ENCODE measurements around the gene ADAT1.
A peak's percentile ranks its signal among the peaks of the same experiment; 100 is the strongest.

The ADAT1 gene

GRCh38 chr16:75566040-75566757, 56.9 kb downstream of the ADAT1 start, which contains the start of gene GABARAPL2:
GABARAPL2 (plus strand) TSS chr16:75566379; CDS start chr16:75566487, 108 bp downstream.
- no peak for TF ChIP-seq ZFX (IDR thresholded peaks at IDR 0.05; ENCODE audit: borderline replicate concordance)
- TF ChIP-seq CTCF (IDR thresholded peaks at IDR 0.05), result no peak
- peak within 1 kb of the TSS; percentile 41 for H3K27ac ChIP-seq

GRCh38 chr16:75565640-75566039, 57.4 kb downstream of the ADAT1 start:
- peak overlapping the region; percentile 41 for H3K27ac ChIP-seq
- TF ChIP-seq ZFX (IDR thresholded peaks at IDR 0.05; ENCODE audit: borderline replicate concordance), result no peak
- no peak for TF ChIP-seq CTCF (IDR thresholded peaks at IDR 0.05)

GRCh38 chr16:75559564-75560372, 63.3 kb downstream of the ADAT1 start:
- peak overlapping the region; percentile 66 for H3K27ac ChIP-seq
- TF ChIP-seq CTCF (IDR thresholded peaks at IDR 0.05) (no peak), ZFX (IDR thresholded peaks at IDR 0.05; ENCODE audit: borderline replicate concordance) (no peak)

DNA sequence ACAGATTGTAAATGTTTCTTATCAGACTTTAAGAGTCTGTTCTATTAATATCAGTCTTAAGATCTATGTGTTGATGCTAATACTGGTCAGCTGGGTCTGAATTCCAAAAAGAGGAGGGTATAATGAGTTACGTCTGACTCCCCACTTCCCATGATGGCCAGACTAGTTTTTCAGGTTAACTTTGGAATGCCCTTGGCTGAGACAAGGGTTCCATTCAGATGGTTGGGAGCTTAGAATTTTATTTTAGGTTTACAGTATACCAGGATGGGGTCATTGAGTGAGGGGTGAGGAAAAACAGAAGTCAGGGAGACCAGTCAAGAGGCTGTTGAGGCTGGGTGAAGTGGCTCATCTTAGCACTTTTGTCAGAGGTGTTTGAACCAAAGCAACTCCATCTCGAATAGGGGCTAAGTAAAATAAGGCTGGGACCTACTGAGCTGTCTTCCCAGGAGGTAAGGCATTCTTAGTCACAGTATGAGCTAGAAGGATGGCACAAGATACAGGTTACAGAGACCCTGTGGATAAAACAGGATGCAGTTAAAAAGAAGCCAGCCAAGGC, 64.2 kb downstream of the ADAT1 start:
- no peak overlapping the region; the same call in 1 of the 2 replicates for H3K27ac ChIP-seq
- TF ChIP-seq ZFX (IDR thresholded peaks at IDR 0.05; ENCODE audit: borderline replicate concordance) (no peak), CTCF (IDR thresholded peaks at IDR 0.05) (no peak)

GRCh38 chr16:75556431-75556950, 66.6 kb downstream of the ADAT1 start:
- TF ChIP-seq ZFX (IDR thresholded peaks at IDR 0.05; ENCODE audit: borderline replicate concordance), result no peak
- TF ChIP-seq CTCF (IDR thresholded peaks at IDR 0.05), result no peak
- H3K27ac ChIP-seq, result peak overlapping the region; percentile 86

DNA sequence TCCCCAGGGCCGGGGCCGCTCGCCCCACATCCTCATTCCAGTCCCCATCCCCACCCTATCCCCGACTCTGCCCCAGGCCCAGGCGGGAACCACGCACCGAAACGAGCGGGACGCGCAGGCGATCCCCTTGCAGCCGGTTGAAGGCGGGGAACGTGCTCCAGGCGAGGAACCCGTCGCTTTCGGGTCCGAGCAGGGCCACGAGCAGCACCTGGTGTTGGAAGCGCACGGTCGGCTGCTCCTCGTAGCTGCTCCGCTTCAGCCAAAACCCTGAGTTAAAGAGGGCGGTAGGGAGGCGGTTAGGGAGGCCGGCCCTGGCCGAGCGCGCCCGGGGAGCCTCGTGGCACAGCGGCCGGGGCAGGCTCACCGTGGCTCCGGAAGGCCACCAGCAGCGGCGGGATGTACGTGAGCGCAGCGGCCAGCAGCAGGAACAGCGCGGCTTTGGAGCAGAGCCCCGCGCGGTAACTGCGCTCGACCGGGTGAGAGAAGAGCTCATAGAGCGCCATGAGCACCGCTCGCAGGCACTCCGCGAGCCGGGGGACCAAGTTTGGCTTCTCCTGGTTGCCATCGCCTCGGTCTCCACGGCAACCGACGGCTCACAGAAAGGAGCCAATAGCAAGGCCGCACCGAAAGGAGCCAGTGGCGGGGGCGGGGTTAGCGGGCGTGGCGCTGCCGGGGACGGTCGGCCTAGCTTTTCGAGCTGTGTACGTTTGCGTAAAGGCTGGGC, 67.2 kb downstream of the ADAT1 start, which contains the start of gene TMEM231:
TSS of gene TMEM231 (minus strand) at position 546 of the 724 bp plus-strand sequence. CDS start at position 503, 43 bp downstream.
- TF ChIP-seq CTCF (IDR thresholded peaks at IDR 0.05) (no peak), ZFX (IDR thresholded peaks at IDR 0.05; ENCODE audit: borderline replicate concordance) (no peak)
- H3K27ac ChIP-seq, result peak within 1 kb of the TSS; percentile 86

Measured in 22Rv1 (cell line).